Embryonic facial prominence (tissue), 1 donor: ENCODE measurements around the gene GRIN2D.

Experiments used
- DNase-seq: peaks from one replicate; pipeline ENCODE4 v3.0.0-alpha.2; 2016; ENCODE audit errors: extremely low spot score

The GRIN2D gene

GRCh38 chr19:48441360-48442050 lies 48.0 kb downstream of the GRIN2D start:
- DNase-seq = no peak

- DNase-seq = no peak
Observed at GRCh38 chr19:48442116-48443035, 48.9 kb downstream of the GRIN2D start.

DNA sequence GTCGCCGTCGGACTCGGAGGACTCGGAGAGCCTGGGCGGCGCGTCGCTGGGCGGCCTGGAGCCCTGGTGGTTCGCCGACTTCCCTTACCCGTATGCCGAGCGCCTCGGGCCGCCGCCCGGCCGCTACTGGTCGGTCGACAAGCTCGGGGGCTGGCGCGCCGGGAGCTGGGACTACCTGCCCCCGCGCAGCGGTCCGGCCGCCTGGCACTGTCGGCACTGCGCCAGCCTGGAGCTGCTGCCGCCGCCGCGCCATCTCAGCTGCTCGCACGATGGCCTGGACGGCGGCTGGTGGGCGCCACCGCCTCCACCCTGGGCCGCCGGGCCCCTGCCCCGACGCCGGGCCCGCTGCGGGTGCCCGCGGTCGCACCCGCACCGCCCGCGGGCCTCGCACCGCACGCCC lies 49.8 kb downstream of the GRIN2D start:
- no peak for DNase-seq
